ENCODE results near the gene ACTL10. TPM values are rescaled to one million over a fixed set of nuclear protein-coding genes. Genes with fewer than 3 reads are reported as not detected.

The ACTL10 gene
- total and polyA plus RNA-seq, 2 of the 13 experiments (the other 11 are each of a cell fraction or from before 2014, with no cell fraction given) = not detected

GRCh38 chr20:33685328-33686099 lies 18.8 kb downstream of the ACTL10 start (continued):
- TF ChIP-seq ZFP41 (CRISPR knock-in tag; IDR thresholded peaks at IDR 0.05; ENCODE audit: borderline replicate concordance) (no peak), SMAD1 (CRISPR knock-in tag; IDR thresholded peaks at IDR 0.05; ENCODE audit: borderline replicate concordance, low read depth) (no peak; the same call in 1 of the 2 replicates), ZNF510 (CRISPR knock-in tag; IDR thresholded peaks at IDR 0.05; ENCODE audit: low read depth) (no peak), ZNF660 (CRISPR knock-in tag; IDR thresholded peaks at IDR 0.05; ENCODE audit: borderline replicate concordance, low read depth) (no peak), JUND (CRISPR knock-in tag; IDR thresholded peaks at IDR 0.05) (0 out of 2 replicates have a peak, but pooled peaks have one; percentile 10), HMGXB4 (CRISPR knock-in tag; IDR thresholded peaks at IDR 0.05; ENCODE audit: borderline replicate concordance in 1 of 2, low read depth in 1 of 2) (peak in 1 of 2 experiments; percentile 44; a peak in 2 of 4 replicates), ELF1 (CRISPR knock-in tag; IDR thresholded peaks at IDR 0.05) (no peak), ZBTB2 (CRISPR knock-in tag; IDR thresholded peaks at IDR 0.05; ENCODE audit: low read depth) (peak; percentile 86), ZNF331 (CRISPR knock-in tag; IDR thresholded peaks at IDR 0.05) (peak; percentile 58), ZFAT (CRISPR knock-in tag; conservative IDR thresholded peaks at IDR 0.05) (no peak), ZNF790 (CRISPR knock-in tag; IDR thresholded peaks at IDR 0.05; ENCODE audit: borderline replicate concordance) (no peak), NR2F2 (IDR thresholded peaks at IDR 0.05; ENCODE audit: borderline replicate concordance, low read depth) (no peak; the same call in 1 of the 2 replicates), ZBTB20 (CRISPR knock-in tag; IDR thresholded peaks at IDR 0.05; ENCODE audit: borderline replicate concordance, low read depth) (no peak), ZNF550 (CRISPR knock-in tag; IDR thresholded peaks at IDR 0.05; ENCODE audit: borderline replicate concordance) (no peak), ARID5B (CRISPR knock-in tag; IDR thresholded peaks at IDR 0.05) (no peak)
